ENCODE results near the gene TRNT1. TPM values are rescaled to one million over a fixed set of nuclear protein-coding genes. Genes with fewer than 3 reads are reported as not detected.

TRNT1 gene
- total and polyA plus RNA-seq, 2 of the 8 experiments (the other 6 are each of a cell fraction or from before 2014, with no cell fraction given) = 7.2 to 33.1 TPM

GRCh38 chr3:3189102-3189727 lies 62.5 kb downstream of the TRNT1 start (continued):
- TF ChIP-seq CHD7 (IDR thresholded peaks at IDR 0.05; ENCODE audit: insufficient replicate concordance, low read length) (no peak), MAX (IDR thresholded peaks at IDR 0.05) (no peak), KDM5A (IDR thresholded peaks at IDR 0.05; ENCODE audit: low read length) (no peak), JUND (IDR thresholded peaks at IDR 0.05; ENCODE audit: low read length) (no peak), SIN3A (conservative IDR thresholded peaks at IDR 0.05 in 1 of 2, IDR thresholded peaks at IDR 0.05 in 1 of 2; ENCODE audit: low read depth in 1 of 2, low read length in 2 of 2) (no peak), HDAC2 (IDR thresholded peaks at IDR 0.05; ENCODE audit: borderline replicate concordance in 1 of 2, low read depth in 2 of 2, low read length in 2 of 2) (no peak), TBP (IDR thresholded peaks at IDR 0.05; ENCODE audit: low read depth, low read length) (no peak), CEBPB (IDR thresholded peaks at IDR 0.05; ENCODE audit: low read depth, low read length) (no peak), CBX5 (IDR thresholded peaks at IDR 0.05; ENCODE audit: low read depth, low read length) (no peak), ASH2L (IDR thresholded peaks at IDR 0.05; ENCODE audit: low read length) (no peak), MAFK (IDR thresholded peaks at IDR 0.05; ENCODE audit: low read depth, low read length) (no peak)
